ENCODE results near the gene FCRL6.
A peak's percentile ranks its signal among the peaks of the same experiment; 100 is the strongest.

The FCRL6 gene, protein sequence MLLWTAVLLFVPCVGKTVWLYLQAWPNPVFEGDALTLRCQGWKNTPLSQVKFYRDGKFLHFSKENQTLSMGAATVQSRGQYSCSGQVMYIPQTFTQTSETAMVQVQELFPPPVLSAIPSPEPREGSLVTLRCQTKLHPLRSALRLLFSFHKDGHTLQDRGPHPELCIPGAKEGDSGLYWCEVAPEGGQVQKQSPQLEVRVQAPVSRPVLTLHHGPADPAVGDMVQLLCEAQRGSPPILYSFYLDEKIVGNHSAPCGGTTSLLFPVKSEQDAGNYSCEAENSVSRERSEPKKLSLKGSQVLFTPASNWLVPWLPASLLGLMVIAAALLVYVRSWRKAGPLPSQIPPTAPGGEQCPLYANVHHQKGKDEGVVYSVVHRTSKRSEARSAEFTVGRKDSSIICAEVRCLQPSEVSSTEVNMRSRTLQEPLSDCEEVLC

DNA sequence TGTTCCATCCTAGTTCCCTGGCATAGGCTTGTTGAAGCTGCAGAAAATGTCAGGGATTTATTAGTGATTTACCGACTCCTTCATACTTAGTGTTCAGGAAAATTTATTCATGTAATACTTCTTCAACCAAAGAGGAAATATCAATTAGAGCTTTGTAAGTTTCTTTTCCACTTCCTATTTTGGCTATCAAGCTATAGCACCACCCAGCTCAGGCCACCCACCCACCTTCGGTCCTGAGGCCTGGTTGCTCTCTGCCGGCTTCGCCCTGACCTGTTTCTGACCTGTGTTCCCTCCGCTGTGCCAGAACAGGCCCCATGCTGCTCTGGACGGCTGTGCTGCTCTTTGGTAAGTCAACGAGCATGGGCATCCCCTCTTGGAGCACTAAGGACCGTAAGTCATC, at the start of gene FCRL6:
FCRL6 (plus strand) TSS at position 250 of the 400 bp plus-strand sequence; CDS start at position 315, 65 bp downstream.
- DNase-seq: no peak

DNA sequence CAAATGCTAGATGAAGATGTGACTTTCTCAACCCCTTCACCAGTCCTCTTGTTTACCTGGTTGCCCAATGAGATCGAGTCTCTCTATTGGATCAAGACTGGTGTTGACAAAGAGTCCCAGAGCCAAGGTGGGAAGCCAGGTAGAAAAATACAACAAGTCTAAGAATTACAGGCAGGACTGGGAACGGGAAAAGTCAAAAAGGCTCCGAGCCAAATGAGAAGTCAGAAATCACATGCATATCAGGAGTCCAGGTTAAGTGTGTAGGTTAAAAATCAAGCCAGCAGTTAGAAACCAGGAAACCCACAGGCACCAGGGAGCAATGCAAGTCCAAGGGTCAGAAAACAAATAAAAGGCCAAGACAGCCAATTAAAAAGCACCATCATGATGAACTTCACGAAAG, 48.8 kb upstream of the FCRL6 start:
- DNase-seq: no peak

DNA sequence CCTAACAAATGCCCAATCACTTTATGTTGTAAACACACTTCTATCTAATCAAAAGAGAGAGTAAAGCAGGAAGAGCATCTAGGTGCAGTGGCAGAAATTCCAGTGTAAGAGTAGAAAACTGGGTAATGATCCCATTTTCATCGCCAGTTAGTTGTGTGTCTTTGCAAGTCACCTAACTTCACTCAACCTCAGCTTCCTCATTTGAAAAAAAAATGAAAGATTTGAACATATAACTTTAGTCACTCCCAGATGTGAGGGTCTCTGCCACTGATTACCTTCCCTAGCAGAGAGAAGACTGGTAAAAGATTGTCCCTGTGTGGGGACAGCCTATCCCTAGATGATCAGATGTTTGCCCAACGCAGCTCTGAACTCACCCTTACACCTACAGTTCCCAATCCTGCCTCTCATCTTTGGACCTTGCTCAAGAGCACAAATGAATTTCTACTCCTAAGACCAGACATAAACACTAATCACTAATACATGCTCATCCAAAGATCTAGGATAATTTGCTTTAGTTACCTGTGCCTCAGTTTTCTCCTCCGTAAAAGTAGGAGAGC, 46.6 kb upstream of the FCRL6 start:
- DNase-seq: no peak

DNA sequence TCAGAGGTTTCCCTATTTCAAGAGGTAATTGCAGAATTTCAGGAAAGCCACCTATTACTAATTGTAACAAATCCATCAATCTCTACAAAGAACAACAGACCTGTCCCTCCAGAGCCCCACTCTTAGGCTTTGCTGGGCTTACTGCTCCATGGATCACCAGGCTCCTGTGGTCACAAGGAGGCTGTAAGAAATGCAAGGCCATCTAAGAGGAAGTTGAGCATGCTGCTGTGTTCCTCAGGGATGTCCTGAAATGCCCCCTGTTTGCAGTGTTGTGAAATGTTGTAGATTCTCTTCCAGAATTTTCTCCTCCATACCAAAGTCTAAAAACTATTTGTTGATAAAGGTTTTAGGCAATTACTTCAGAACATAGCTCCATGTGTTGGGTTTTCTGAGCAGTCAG, 45.8 kb upstream of the FCRL6 start:
- no peak for DNase-seq

DNA sequence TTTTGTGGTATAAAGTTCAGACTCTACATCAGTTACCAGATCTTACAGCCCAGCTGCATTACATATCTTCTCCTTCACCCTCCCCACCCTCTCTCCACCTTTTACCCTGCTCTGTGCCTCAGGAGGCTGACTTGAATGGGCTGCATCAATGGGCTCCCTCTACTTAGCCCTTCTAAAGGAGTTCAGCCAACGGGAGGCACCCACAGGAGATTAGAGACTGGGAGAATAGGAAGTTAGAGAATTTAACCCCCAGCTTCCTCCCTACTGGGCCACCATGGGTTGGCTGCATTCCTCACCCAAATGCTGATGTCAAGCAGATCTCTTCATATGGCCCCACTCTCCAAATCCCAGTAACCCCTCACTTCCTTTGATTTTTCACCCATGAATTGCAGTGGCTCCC, 38.5 kb upstream of the FCRL6 start:
- DNase-seq: no peak

DNA sequence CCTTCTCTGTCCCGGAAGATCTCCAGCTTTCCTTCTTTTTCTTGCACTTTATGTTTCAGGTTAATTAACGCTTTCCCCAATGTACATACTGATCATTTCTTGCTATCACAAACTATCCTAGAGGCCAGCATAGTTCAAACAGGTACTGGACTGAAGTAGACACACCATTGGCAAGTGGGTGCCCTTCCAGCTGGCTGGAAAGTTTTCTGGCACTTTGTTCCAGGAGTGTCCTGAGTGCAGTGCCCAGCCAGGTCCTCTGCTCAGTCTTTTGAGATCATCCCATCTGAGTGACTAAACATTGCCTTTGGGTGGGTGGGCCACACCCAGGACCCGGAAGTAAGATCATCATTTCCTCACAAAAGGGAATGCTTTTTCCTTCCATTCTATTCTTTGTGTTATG, 36.4 kb upstream of the FCRL6 start:
- no peak for DNase-seq

DNA sequence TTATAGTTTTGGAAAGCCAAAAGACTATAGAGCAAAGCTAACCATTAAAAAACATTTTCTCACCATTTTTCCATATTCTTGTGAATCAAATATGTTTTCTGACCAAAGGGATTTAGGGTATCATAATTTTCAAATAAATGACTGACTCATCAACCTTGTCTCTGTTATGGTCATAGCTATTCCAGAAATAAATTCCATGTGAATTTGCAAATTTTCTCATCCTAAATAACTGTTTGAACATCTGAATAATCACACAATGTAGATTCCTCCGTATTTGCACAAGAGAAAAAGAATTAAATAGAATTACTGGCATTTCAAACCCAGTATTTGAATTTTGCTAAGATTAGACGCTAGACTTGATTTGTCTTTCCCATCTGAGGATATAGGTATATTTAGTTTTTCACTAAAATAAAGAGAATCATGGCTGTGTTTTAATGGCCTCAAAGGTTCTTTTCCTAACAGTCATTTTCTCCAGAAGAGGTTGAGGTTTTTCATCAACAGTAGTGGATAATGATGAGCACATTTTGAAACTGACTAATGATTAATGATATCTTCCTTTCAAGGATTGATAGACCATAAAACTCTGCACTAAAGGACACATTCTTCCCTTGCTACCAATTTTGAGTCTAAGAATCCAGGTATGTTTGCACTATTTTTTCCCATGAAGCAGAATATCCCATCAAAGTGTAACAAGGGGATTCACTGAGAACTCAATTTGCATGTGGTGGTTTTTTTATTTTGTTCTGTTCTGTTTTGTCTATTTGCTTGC, 30.8 kb upstream of the FCRL6 start:
- DNase-seq: no peak

DNA sequence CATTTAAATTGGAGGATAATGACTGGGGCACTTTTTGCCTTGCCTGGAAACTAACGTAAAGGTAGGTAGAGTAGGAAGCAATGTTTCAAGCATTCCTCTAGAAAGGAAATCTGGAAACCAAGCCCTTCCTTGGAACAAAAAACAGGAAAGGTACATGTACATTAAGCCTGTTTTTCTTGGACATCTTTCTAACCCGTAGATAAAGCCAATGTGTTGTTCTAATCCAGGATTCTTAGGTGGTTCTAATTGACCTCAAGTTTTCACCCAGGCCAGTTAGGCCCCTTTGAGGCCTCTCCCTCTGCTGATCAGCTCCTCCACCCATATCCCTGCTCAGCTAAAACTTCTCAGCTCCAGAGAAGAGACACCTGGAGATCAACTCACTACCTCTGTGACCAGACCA, 27.7 kb upstream of the FCRL6 start:
- no peak for DNase-seq

DNA sequence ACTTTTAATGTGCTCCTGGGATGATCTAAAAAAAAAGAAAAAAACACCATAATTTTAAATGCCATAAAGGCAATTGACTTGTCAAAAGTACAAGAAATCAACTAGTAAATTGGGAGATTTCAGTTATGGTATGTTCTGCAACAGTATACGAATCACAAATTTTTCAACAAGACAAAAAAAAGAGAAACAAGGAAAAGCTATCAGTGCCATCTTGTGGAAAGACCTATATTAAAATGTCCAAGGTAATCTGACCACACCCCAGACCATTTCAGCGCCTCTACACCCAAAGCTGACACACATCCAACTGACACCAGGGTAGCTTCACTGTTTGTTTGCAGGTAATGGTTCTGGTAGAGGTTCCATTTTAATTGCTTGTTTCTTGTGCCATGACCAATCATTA, 26.4 kb upstream of the FCRL6 start:
- no peak for DNase-seq

DNA sequence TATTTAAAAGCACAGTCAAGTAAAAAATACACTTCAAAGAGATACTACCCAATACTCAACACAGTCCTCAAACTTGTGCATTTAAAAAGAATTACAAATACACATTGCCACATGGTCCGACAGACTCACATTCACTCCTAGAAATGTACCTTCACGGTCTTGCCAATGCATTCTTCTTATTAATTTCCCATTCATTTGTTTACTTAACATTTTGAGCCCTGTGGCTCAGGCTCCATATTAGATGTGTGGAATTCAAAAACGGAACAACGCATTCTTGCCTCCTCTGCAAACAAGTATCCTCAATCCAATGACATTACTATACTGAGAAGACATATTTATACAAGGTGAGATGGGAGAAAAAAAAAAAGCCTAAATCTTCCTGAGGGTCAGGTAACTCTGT, 23.9 kb upstream of the FCRL6 start:
- DNase-seq: no peak

DNA sequence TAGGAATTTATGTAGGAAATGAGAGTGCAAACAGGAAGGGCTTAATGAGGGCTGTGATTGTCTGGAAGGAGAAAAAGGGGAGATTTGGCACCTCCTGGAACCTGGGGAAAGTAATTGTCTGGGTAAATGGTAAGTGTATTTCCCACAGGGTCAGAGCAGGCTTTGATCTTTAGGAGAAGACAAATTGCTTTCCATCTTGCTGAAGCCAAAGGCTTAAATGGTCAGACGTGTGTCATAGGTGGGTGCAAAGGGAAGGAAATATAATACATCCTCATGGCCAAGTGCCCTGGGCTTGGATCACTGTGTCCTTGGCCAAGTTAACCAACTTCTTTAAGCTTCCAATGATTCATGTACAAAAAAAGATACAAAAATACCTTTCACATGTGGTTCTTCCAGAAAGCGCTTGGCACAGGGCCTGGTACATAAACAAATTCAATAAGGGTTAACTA, 22.7 kb upstream of the FCRL6 start:
- no peak for DNase-seq

DNA sequence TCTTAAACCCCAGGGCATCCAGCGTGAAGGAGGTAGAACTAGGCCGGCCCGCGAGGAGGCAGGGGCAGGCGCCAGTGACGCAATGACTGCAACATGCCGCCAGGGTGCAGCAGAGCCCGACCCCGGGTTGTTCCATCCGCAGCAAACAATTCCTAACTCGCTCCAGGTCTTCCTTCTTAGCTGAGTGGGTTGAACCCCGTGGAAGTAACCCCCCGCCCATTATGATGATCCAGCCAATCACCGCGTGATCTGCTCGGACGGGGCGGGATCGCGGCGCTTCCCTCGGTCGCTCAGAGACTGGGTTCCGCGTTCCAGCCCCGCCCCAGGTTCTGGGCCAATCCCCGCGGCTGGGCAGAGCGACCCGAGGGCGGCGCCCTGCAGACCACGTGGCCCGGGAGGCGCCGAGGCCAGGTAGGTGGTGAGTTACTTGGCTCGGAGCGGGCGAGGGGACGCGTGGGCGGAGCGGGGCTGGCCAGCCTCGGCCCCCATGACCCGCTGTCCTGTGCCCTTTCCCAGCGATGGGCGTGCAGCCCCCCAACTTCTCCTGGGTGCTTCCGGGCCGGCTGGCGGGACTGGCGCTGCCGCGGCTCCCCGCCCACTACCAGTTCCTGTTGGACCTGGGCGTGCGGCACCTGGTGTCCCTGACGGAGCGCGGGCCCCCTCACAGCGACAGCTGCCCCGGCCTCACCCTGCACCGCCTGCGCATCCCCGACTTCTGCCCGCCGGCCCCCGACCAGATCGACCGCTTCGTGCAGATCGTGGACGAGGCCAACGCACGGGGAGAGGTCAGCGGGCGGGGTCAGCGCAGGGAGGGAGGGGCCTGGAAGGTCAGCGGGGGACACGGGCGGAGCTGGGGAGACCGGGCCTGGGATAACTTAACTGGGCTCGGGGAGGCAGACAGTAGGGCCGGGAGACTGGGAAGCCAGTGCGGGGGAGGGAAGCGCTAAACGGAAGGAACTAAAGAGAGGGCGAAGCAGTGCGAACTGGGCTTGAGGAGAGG, 21.3 kb upstream of the FCRL6 start, which contains the start of gene DUSP23:
DUSP23 (plus strand) TSS at position 380 of the 1,000 bp plus-strand sequence; CDS start at position 519, 139 bp downstream.
- DNase-seq: peak; percentile 99

DNA sequence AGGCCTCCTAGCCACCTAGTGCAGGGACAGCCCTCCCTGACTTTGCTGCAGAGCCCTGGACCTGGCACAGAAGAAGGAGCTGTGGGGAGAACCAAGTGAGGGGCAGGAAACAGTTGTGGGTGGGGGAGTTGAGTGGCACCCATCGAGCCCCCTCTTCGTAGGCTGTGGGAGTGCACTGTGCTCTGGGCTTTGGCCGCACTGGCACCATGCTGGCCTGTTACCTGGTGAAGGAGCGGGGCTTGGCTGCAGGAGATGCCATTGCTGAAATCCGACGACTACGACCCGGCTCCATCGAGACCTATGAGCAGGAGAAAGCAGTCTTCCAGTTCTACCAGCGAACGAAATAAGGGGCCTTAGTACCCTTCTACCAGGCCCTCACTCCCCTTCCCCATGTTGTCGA, 20.2 kb upstream of the FCRL6 start:
- no peak for DNase-seq

DNA sequence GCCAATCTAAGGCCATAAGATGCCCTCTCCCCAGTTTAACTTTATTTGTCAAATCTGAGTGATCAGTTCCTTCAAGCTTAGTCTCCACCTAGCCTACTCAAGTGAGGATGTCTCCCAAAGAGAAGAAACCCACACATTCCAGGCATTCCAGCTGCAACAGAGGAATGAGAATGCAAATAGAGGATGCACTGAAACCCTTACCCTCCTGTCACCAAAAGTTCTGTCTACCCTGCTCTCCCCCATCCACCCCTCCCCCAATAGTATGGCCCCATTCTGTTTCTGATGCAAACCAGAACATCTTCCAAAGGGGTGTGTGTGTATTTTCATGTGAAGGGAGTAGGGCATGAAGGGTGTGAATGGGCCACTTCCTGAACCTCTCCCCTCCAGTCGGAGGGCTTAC, 18.4 kb upstream of the FCRL6 start:
- DNase-seq: no peak

DNA sequence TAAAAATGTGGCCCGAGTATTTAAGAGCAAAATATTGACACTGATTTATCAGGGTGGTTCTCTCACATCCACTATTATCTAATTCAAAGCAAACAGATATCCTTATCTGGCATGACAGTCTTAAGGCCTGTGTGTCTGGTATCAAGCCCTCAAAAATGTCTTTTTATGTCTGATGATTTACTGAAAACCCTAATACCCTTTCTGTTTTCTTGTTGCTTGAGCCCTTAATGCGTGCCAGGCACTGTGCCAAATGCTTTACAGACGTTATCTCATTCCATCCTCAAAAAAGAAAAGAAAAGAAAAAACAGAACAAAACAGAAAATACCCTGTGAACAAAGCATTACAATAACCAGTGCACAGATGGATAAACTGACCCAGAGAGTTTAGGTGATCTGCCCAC, 15.7 kb upstream of the FCRL6 start:
- no peak for DNase-seq

DNA sequence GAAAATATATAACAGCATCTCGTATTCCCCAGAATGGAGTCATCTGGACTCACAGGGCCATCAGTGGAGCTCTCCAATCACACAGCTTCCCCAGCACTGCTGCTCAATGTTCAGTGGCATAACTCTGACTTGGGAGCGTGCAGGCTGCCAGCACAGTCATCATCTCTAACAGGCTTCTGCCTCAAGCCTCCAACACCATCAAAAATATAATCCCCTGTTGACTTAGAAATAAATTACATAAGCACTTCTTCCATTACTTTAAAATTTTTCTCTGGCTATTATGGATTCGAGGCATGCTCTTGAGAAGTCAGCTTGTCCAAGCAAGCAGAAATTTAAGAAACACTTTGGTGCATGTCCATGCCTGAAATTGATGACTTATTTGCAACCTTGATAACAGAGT, 15.2 kb upstream of the FCRL6 start:
- no peak for DNase-seq

DNA sequence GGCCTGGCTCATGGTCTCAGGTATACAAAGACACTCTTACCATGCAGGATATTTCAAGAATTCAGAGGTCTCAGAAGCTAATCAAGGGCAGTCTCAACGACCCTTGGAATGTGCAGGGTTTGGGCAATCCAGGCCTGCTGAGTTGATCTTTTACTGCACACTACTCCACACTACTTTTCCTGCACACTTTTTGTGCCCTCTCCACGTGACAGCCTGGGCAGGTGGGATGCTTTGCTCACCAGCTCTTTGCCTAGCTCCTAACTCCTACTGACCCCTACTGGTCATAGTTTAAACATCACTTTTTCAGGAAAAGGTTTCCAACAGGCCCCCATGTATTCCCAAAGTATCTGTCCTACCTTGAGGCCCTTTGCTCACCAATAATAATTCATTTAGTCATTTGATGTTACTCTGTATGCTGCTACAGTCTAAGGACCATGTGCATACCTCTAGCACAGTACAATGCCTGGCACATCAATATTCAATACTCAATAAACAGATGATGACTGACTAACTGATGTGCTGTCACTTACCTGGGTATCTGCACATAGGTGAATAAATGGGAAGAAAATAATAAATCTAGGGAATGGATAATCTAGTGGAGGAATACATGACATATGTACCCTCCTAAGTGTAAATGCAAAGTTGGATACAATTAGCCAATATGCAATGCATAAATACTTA, 11.8 kb upstream of the FCRL6 start:
- DNase-seq: peak; percentile 36

DNA sequence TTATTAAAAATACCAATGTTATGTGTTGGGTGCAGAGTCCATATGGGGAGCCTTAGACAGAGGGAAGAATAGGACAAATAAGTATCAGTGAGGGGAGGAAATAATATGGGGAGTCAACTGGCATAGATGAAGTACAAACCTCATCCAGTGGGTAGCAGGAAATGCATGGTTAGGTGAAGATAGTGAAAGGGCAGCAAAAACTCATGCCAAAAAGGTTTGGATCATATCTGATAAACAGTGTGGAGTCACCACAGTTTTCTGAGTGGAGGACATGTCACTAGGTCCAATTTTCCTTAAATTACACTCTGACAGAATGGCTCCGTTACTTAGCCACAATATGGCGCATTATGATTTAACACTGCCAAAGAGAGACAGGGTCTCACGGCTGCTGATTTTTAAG, 11.1 kb upstream of the FCRL6 start:
- no peak for DNase-seq

DNA sequence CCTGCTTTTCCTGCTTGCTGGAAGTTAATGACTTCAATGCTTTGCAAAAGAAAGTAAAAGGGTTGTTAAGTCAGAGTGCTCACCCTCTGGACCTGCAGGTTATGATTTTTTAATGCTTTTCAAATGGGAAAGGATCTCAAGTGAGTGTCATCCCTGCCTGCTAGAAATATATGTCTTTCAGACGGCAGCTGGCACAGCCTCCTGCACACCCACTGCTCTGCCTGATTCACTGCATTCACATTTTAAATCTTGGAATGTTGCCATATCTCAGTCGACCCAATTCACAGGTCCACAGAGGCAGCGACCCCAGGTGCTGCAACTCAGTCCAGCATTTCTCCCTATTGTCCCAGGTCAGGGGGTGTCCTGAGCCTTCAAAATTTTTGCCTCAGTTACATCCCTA, 10.7 kb upstream of the FCRL6 start:
- DNase-seq: no peak

DNA sequence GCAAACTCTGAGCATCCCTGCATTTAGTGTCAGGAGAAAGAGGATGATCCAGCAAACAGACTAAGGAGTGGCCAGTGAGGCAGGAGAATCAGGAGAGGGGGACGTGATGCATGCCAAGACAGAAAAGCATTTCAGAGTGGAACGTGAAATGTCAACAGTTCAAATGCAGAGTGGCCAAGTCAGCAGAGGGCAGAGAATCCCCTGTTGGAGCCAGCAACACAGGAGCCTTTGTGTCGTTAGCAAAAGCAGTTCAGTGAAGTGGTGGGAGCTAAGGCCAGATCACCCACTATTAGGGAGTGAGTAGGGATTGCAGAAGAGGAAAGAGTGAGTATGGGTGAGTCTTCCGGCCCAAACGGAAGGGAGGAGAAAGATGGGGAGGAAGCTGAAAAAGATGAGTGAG, 6.6 kb upstream of the FCRL6 start:
- DNase-seq: no peak

DNA sequence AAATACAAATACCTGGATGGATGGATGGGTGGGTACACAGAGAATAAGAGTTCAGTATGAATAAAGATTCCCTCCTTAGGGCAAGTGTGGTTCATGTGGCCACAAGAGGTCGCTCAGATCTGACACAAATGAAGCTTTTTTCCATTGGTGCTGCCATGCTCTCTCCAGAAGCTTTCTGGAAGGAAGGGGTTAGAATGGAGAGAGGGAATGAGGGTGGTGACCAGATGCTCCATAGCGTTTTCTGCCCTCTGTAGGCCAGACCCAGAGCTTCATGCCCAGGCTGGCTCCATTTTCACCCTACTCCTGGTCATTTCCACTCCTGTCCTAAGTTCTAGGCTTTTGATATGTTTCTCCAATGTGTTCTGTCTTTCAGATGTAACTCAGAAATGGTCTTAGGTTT, 3.3 kb upstream of the FCRL6 start:
- peak; percentile 63 for DNase-seq

DNA sequence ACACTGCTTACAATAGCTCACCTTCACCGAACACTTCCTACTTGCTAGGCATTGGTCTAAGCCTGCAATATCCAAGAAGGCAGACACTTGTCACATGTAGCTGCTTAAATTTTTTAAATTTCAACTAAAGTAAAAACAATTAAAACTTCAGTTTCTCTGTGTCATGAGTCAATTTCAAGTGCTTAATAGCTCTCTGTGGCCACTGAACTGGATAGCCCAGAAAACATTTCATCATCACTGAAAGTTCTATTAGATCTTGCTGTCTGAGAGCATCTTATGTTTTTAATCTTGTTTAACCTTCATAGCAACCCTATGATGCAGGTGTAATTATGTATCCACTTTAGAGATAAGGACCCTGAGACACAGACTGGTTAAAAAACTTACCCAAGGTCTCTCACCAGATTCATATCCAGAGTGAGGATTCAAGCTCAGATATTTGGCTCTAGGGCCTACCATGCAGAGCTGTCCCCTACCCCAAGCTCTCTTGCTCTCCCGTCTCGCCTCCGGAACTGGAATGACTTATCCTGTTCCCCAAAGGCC, 2.6 kb upstream of the FCRL6 start:
- DNase-seq: no peak

Measured in CD4-positive, alpha-beta T cell treated with Interleukin-10 for 1 hour (primary cell).